GM21786 (cell line): ENCODE measurements around the gene ERFE.

Source experiments
- ATAC-seq: cut with Tn5 transposase; IDR thresholded peaks from one replicate; pipeline ENCODE4 v1.9.1; 2021; ENCODE audit not compliant: unreplicated experiment

Gene ERFE

DNA sequence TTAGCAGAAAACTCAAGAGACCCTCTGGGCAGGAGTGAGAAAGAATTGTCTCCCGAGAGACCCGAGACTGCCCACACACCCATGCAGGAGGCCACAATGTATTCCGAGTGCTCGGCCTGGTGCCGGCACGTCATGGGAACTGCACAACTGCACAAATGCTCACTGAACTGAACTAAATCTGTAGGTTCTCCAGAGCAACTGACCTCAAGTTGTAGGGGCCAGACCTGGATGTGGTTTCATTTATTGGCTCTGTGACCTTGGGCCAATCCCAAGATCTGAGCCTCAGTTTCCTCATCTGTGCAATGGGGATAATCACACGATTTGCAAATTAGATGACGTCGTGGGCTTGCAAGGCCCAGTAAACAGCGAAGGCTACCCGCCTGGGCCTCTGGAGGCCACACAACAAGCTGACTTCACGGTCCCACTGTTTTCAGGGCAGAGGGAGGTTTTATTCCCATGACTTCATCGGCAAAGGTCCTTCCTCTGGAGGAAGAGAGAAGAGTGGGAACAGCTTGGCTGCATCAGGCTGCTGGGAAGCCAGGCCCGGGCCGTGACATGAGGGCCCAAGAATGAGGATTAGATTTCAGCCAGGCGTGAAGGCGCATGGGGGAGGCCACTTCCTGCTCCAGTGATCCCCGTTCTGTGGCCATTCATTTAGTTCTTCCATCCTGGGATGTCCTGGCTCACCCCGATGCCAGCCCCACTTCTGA is 3.6 kb upstream of the ERFE start:
- no peak for ATAC-seq

DNA sequence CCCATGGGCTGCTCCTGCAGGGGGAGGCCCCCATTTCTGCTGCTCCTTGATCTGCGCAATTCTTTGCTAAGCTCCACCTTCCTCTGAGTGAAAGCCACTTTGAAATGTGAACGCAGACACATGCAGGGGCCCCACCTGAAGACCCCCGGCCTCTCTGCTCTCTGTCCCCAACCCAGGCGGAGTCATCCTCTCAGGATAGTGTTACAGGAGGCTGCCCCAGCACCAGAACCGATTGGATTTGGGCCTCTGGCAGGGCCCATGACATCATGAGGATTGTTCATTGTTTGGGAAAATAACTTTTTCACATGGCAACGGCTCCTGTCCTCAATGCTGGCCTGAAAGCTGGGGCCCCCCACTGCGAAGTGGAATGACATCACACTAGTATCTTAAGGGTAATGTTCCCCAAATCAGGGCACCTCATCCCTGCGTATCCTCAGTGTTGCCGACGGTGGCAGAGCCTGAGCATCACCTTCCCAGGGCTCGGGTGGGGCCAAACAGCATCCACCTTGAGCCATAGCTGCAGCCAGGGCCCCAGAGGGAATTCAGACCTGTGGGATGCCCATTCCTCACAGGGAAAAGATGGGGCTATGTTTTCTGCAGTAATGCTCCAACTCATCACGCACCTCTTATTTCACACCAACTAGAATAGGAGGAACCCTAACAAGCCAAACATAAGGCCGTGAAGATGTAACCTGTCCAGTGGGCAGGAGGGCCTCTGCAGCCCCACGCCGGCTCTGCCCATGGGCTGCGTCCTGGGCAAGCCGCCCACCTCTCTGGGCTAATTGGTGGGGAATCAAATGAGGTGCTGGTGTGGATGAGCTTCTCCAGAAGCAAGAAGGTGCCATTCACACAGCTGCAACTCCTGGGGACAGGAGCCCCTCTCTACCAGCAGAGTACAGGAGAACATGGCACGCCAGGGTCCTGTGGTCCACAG is 2.7 kb upstream of the ERFE start:
- ATAC-seq, result no peak

DNA sequence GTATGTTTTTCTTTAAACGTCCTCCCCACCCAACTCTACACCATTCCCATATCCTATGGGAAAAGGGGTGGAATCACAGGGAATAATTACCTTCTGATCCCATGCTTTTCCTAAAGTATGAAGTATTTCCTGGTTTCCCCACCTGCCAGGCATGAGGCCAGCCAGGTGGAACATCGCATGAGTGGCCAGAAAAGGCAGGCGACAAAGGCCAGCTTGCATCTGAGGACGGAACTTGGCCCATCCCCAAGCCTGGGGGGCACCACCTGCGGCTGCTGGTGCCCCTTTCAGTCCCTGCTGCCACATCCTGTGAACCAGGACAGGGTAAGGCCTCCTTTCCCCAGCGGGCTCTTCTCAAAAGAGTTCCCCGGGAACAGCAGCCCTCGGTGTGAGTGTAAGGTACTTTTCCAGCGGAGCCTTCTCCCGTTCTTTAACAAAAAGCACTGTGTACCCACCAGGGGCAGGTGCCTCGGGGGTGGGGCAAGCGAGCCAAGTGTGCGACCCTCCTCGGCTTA is 1.2 kb upstream of the ERFE start:
- ATAC-seq, result no peak

DNA sequence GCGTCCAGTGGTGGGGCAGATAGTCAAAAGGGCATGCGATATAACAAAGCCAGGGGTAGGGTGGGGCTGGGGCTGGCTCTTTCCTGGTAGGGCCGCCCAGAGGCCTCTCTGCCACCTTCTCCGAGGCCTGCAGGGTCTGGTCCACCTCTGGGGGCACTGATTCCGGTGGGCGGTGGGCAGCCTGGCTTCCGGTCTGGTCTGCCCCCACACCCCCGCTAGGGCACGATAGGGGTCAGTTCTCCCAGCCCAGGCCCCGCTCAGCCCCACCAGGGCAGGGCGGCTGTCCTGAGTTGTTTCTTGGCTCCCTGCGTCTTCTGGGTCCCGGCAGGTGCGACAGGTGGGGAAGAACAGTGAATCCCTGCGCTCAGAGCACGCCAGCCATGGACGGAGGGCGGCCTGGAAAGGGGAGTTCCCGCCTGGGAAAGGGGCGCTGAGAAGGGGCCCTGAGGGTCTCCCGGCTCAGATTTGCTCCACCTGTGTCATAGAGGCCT is 707 bp upstream of the ERFE start:
- ATAC-seq, result no peak

DNA sequence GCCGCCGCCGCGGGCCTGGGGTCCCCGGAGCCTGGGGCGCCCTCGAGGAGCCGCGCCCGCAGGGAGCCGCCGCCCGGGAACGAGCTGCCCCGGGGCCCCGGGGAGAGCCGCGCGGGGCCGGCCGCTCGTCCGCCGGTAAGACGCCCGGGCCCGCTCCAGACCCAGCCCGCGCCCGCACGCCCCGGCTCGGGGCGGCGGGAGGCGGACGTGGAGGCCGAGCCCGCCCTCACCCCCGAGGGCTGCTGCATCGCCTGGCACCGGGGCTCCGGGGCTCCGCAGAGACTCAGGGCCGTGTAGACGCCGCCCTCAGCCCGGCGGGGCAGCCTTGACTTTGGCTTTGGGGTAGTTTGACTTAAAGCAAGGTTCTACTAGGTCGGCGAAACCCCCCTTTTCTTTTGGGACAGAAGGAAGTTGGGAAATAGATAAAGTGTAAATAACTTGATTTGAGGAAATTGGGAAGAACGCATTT is 335 bp downstream of the ERFE start:
- no peak for ATAC-seq

DNA sequence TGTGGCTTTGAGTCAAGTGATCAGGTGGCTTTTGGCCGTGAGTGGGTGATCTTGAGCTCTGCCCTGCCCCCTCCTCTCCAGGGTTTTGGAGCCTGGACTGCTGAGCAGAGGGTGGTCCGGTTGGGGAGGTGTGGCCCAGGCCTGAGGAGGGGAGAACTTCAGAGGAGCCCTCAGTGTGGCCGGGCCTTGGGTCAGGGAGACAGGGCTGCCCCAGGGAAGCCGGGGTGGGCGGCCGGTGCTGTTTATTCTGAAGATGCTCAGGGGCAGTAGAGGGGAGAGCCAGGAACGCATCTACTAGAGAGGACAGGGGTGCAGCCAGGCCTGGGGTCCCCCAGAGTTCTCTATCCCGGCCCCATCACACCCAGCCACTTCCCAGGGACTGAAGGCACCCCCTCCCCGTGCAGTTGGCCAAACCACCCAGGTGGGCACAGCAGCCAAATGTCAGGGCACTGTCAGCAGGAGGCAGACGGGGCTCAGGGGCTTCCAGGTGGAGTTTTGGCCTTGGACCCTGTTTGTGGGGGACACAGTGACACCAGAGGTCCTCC is 963 bp downstream of the ERFE start:
- no peak for ATAC-seq

DNA sequence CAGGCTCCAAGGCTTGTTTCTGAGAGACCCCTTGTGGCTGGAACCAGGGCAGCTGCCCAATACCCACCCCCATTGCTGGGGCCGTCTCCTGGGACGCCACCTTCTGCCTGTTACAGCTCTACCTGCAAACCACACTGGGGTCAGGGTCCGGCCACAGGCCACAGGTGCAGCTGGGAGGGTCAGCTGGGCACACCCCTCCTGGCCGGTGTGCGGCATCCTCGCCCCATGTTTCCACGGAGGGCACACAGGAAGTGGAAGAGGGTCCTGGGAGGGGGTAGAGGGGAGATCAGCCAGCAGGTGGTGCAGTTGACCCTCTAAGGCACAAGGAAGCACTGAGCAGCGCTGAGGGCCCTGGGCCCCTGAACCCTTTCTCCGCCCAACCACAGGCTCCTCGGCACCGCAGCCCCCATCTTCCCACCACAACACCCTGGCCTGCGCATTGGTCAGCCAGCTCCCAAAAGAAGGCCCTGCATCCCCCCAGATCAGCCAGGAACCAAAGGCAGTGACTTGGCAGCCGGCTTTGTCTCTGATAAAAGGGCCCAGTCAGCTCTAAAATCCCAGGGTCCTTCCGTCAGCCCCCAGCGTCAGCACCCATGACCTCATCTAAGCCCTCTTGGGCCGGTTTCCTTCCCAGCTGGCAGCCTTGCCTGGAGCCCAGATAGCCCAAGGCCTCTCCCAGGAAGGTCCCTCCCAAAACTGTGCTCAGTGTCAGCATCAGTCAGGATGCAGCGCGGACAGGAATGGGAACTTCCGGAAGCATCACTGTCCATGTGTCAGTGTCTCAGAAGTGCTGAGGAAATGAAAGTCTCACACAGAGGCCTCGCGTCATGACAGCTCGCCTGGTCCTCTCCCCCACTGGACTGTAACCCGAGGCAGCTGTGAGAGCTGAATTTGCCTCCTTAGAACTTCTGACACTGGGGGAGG is 1.7 kb downstream of the ERFE start:
- no peak for ATAC-seq

DNA sequence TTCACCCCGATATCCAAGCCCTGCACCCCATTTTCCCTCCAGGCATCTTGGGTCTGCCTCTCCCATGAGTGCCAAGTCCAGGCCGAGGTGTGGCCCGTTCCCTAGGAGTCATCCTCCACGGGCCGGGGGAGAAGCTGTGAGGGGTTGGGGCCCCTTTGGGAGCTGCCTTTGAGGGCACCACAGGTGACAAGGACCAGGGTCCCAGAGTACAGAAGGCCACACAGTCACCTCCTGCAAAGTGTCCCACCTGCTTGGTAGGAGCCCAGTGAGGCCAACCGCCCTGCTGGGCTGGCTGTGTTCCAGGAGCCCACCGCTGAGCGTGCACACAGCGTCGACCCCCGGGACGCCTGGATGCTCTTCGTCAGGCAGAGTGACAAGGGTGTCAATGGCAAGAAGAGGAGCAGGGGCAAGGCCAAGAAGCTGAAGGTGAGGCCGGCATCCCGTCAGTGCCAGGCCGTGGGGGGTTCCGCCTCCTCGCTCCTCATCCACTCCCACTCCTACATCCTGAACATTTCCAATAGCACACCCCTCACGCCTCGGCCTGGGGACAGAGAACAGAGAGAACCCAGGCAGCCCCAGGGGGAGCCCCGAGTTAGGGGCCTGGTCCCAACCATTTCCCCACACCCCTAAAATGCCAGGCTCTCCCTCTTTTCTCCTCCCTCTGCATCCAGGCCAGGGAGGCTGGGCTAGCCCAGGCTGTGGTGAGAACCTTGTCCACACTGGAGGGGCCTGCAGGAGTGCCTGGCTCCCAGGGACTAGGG is 2.7 kb downstream of the ERFE start:
- no peak for ATAC-seq

DNA sequence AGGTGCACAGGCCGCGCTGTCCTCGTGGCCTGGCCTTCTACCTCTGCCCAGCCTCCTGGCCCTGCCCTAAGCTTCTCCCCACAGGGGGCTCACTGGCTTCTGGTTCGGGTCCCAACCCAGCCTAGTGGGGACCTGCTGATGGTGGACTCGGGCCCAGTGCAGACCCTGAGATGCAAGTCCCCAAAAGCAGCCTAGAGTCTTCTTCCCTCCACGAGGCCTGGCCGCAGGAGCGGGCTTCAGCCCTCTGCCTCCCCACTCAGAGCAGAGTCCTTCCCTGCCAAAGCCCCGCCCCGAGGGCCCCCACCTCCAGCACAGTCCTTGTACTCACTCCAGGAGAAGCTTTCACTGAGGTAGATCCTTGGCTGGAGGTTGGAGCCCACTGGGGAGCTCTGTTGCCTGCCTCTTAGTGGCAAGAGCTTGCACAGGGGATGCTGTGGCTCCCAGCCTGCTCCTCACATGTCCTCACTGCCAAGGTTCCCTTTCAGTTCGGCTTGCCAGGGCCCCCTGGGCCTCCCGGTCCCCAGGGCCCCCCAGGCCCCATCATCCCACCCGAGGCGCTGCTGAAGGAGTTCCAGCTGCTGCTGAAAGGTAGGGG is 3.6 kb downstream of the ERFE start:
- no peak for ATAC-seq

DNA sequence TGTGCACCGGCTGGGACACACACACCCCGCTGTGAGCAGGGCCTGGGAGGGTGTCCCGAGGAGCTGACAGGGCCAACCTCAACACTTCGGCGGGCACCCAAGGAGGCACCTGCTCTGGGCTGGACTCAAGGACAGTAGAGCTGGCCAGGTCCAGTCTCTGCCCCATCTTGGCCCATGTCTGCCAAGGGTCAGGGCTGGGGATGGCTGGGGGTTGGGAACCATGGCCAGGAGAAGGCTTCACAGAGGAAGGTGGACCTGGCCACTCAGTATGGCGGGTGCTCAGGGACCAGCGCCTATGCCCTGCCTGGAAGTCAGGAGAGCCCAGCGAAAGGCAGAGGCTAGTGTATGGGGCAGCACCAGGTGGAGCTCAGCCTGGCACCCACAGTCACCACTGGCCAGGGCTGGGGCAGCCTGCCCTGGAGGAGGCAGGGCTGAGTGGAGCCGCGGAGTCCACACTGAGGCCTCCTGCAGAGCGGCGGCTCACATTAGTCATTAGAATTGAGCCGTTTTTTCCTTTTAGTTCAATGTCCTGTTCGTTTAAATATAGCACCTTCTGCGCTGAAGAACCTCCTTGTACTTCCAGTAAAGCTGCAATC is 4.2 kb downstream of the ERFE start:
- no peak for ATAC-seq

DNA sequence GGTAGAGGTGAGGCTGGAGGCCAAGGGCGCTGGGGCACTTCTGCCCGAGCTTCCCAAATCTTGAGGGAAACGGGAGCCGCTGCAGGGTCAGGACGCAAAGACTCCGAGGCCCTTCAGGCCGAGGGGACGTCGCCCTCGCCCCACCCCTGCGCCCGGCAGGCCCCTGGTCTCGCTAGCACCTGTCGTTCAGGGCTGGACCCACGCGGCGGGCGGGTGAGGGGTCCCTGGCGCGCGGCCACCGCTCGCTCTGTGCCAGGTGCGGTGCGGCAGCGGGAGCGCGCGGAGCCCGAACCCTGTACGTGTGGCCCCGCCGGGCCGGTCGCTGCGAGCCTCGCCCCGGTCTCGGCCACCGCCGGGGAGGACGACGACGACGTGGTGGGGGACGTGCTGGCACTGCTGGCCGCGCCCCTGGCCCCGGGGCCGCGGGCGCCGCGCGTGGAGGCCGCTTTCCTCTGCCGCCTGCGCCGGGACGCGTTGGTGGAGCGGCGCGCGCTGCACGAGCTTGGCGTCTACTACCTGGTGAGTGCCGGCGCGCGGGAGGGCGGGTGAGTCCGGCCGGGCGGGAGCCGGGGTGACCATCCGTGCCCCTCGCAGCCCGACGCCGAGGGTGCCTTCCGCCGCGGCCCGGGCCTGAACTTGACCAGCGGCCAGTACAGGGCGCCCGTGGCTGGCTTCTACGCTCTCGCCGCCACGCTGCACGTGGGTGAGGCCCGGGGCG is 4.9 kb downstream of the ERFE start:
- ATAC-seq, result no peak

DNA sequence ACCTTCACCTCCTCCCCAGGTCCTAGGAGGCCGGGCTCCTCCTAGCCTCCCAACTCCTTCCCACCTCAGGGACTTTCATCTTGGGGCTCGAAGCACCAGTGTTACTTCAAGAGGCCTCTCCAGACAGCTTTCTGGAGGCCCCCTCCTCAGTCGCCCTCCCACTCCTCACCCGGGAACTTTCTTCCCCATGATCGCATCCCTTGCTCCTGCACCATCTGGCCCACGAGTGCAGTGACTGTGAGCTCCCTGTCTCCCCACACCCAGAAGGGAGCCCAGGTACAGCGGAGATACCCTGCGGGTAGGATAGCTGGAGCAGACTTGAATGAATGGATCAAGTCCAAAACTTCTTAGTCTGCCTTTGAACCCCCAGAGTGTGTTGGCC is 6.1 kb downstream of the ERFE start:
- ATAC-seq, result no peak

DNA sequence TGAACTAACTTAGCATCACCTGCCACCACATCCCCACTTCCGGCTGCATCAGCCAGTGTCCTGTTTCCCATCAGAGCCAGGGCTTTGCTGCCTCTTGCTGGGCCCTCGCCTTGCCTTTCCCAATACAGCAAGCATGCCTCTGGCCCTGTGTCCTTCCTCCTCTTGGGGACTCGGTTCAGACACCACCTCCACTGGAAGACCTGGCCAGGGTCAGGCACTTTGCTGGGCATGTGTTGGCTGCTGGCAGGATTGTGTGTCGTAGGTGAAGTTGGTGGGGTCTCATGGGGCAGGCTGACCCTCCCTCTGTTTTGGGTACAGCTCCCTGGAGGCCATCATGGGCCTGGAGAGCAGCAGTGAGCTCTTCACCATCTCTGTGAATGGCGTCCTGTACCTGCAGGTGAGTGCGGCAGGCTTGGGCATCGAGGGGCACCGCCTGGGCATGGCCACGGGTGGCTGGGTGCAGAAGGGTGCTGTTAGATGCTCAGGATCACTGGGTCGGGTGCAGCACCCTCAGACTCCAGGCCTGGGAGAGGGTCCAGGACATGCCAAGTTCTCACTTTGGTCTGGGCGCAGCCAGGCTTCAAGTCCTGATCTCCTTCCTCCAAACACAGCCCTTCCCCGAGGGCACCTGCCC is 6.6 kb downstream of the ERFE start:
- no peak for ATAC-seq

DNA sequence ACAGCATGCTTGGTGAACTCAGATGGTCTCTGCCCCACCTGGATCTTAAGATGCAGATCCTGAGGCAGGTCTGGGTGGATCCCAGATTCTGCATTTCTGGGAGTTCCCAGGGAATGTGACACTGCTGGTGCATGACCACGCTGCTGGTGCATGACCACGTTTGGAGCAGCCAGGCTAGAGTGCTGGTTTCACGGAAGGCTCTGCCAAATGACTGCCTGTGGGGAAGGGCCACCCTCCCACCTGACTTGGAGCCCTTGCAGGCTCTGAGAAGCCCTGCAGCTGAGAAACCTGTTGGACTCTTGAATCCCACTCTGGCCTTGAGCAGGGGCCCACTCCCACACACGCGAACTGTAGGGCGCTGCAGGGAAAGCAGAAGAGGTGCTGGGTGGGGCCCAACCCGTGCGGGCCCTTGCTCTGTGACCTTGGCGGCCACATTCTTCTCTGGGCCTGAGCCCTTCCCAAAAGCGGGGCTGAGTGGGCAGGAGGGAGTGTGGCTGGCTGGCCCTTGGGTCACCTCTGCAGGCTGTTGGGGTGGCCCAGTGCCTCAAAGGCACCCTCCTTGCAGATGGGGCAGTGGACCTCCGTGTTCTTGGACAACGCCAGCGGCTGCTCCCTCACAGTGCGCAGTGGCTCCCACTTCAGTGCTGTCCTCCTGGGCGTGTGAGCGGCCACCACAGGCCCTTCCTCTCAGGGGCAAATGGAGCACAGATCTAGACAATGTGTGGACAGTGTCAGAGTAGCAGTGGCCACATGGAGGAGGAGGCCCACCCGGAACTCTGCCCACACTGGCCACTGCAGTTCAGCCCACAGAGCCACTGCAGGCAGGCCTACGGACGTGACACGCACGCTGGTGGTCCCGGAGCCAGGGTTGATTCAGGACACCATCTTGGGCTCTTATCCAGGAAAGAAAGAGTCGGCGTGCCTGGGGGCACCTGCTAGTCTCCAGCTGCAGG is 7.9 kb downstream of the ERFE start:
- no peak for ATAC-seq

DNA sequence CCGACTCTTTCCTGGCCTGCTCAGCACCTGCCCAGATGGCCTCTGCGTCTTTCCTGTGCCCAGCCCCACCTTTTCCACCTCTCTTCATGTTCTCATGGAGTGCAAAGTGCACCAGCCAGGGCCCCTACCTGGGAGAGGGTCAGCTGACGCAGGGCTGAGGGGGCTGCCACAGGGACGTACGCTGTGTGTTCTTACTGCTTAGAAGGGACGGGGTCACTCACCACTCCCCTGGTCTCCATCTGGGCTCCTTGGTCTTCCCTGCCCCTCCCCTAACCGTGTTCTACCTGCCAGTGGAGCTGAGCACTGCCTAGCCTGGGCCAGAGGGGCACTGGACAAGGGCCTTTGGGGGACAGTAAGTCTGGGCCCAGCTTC is 8.6 kb downstream of the ERFE start:
- ATAC-seq, result no peak

DNA sequence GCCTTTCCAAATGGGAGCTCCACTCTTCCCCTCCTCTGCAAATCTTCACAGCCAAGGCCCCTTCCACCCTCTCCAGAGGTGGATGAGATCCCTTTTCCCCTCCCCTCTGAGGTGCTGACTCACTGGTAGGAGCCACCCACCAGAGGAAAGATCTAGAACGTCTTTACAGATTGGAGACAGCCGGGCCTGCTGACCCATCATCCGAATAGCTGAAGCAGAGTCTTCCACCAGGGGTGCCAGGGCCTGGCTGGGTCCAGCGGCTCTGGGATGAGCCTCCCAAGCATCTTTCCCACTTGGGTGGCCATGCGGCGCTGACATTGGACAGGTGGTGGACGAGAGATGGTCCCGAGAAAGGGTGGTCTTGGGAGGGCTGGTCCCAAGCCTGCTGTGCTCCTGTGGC is 9.0 kb downstream of the ERFE start:
- ATAC-seq, result no peak
